Activated CD8-positive, alpha-beta memory T cell treated with anti-CD3 and anti-CD28 coated beads, Interleukin-2, amount 50 U/mL, for 4 hours (primary cell): ENCODE data around the gene SEC24D.

ENCODE experiments used
- DNase-seq: peaks from one replicate; pipeline ENCODE4 v3.0.0-alpha.2; 2020

SEC24D gene

DNA sequence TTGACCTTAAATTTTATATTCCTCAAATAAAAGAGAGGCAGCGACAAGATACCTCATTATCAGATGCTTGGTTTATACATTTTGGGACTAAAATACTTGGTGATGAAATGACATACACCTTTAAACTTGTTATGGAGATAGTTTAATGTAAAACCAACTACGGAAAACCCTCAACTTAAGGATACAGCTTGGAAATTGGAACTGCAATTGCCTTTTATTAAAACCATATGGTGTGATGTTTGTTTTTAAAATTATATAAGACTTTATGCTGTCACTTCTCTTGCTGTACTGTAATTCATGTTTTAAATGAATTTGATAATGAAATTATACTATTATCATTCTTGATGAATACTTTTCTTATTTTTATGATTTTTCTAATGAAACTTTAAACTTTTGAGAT lies 124.9 kb downstream of the SEC24D start:
- no peak for DNase-seq

DNA sequence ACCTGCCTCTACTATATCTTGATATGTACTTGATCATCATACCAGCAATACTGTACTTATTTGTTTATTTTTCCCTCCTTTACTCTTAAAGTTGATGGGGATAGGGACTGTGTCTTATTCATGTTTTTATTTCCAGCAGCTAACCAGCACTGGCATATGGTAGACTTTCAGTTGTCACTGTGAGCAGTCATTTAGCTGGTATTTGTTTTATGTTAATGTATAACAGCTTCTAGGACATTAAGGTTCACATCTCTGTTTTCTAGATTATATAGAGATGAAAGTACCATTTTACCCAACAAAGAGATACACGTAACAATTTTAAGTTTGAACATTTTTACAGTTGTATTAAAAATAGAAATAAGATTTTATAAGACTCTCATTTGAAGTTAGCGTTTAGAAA lies 132.8 kb downstream of the SEC24D start:
- no peak for DNase-seq

DNA sequence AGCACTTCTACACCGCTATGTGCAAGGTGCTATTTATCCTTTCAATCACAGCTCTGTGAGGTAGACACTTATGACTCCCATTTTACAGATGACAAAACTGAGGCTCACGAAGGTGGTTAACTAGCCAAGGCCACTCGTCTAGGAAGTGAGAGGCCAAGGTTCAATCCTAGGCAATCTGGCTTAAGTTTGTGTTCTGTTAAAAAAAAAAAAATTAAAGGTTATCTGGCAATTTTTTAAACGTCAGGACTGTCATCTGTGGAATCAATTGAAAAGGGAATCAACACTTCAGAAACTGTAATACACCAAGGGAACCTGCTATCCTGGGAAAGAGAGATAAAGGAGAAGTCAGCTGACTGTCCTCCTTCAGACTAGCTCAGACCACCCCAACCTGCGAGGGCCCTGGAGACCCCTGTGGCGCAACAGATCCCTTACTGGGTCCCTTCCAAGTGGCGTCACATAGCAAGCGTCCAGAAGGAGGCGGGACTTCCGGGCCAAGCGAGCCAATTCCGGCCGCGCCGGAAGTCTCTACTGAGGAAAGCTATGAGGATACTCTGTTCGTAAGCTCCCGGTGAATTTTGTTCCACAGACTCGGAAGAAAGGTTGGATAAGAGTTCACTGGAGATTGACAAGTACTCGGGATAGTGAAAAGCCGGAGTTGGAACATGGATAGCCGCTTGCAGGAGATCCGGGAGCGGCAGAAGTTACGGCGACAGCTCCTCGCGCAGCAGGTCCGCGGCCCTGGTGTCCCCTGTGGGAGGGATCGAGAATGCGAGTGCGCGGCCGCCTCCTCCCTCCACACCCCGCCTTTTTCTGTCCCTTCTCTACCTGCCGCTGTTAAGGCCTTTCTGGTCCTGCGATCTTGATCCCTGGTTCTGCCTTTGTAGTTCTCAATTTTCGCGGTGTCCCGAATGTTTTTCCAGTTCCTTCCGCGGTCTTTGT lies 150.8 kb downstream of the SEC24D start, which contains the start of gene METTL14:
Gene METTL14 (plus strand): TSS at position 520 of the 939 bp plus-strand sequence. CDS start 143 bp downstream, at position 663.
- peak; percentile 86 for DNase-seq

DNA sequence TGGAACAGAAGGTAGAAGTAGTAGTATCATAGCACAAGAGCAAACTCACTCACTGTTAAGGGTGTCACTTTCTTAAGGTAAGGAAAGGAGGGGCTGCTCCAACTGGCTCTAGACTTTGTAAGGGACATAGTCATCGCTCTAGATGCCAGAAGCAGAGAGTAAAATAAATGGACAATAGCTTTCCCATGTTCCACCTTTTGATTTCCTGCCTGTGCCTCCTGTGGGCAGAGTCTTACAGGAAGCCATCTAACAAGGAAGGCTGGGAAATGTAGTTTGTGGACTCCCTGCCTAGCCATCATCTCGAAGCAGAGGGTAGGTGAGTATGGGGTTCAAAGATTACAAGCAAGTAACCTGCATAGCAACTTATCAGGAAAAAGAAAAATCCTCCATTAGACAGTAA lies 152.4 kb downstream of the SEC24D start:
- no peak for DNase-seq

DNA sequence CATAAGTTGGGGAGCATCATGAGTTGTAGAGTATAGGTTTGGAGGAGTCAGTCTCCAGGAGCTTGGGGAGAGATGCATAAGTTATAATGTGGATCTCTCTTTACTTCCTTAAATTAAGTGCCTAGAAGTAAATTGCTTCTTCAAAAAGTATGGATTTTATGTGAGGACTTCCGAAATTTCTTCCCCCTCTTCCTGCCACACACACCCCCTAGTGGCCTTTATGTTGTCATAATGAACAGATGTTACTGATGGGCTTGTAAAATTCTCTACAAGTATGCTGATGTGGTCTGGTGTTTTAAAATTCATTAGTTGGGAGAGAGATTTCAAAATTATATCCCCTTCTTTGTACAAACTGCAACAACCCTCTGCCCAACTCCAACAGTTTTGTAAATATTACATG lies 153.0 kb downstream of the SEC24D start:
- no peak for DNase-seq

DNA sequence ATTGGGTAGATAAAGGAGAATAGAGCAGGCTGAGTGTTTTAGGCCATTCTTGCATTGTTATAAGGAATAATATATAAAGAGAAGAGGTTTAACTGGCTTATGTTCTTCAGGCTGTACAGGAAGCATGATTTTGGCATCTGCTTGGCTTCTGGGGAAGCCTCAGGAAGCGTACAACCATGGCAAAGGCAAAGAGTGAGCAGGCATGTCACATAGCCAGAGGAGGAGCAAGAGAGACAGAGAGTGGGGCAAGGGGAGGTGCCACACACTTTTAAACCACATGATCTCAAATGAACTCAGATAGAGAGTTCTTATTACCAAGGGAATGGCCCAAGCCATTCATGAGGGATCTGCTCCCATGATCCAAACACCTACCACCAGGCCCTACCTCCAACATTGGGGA lies 155.1 kb downstream of the SEC24D start:
- no peak for DNase-seq

DNA sequence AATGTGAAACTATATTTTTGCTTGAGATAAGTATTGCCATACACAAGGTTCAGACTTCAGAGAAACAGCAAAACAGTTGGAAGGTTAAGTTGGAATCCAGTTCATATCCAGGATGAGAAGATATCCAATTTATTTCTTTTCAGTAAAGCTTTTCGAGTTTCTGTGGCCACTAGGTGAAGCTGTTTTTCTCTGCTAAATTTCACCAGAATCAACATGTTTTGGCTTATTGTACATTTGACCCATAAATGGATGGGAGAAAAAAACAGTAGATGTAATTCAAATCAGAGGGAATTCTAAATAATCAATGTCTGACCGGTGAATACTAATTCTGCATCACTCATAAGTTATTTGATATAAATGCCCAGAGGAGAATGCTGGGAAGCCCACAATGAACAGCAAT lies 159.8 kb downstream of the SEC24D start:
- no peak for DNase-seq
